Suppressor macrophage treated with lipopolysaccharide for 1 hour (primary cell): ENCODE results near the gene ZNF417.
"Not testable (repeated sequence)": the region's sequence is repeated elsewhere in the genome, so short reads cannot be mapped to it uniquely, and the experiment has no call there.

Experiments
- DNase-seq, 3 donors: peaks; one replicate each; pipeline ENCODE4 v3.0.0-alpha.2; 2020 to 2022

Gene ZNF417

DNA sequence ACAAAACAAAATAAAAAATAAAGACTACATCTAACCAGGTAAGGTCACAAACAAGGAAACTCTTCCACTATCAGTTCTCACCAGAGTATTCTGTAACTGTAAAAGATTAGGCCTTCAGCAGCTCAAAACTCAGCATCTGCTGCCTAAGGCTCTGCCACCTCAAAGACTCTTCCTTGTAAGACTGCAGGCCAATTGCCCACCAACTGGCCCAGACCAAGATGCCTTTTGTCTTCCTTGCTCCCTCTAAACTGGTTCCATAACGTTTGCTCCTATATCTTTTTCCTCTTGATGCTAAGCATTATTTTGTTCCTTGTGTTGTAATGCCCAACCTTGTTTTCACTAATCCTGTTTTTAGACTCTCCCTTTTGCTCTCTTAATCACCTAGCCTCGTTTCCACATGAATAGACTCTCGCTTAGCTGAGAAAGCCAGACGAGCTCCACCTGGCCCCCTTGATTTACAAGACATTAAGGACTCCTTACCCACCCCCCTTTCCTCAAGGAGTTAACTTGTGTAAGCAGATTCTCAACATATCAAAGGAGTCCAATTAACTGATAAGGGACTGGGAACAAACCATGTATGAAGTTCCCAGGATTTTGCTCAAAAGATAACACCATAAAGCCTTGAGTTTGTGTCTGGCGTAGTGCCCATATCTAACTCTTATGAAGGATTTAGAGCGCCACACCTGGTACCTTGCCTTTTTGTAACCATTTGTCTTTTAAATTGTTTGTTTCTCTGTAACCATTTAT, 29.0 kb downstream of the ZNF417 start:
- no peak for DNase-seq

DNA sequence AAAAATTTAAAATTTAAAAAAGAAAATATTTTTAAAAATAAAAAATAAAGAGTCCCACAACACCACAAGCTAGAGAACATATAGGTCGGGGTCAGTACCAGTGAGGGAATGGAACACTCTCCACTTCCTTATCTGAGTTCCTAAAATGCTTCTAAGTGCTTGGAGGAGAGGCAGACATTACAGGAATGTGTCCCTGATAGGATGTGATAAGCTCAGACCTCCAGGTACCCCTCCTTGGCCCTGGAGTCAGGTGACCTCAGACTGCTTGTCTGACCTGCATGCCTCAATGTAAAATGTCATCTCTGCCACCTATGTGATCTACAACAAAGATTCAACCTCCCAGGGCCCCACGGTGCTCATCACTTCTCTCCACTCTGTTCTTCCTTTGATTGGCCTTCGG, 30.3 kb downstream of the ZNF417 start:
- no peak for DNase-seq

DNA sequence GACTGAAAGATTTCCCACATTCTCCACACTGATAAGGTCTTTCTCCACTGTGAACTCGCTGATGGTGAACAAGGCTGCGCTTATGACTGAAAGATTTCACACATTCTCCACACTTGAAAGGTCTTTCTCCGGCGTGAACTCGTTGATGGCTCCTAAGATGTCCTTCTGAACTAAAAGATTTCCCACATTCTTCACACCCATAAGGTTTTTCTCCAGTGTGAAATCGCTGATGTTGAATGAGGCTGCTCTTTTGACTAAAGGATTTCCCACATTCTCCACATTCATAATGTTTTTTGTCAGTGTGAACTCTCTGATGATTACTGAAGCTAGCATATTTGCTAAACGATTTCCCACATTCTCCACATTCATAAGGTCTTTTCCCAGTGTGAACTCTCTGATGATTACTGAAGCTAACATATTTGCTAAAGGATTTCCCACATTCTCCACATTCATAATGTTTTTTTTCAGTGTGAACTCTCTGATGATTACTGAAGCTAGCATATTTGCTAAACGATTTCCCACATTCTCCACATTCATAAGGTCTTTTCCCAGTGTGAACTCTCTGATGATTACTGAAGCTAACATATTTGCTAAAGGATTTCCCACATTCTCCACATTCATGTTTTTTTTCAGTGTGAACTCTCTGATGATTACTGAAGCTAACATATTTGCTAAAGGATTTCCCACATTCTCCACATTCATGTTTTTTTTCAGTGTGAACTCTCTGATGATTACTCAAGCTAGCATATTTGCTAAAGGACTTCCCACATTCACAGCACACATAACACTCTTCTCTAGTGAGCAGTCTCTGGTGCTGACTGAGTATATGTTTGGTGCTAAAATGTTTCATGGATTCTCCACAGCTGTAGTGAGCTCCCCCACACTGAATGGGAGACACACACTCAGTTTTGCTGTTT, 42.3 kb downstream of the ZNF417 start:
- not testable (repeated sequence) for DNase-seq

DNA sequence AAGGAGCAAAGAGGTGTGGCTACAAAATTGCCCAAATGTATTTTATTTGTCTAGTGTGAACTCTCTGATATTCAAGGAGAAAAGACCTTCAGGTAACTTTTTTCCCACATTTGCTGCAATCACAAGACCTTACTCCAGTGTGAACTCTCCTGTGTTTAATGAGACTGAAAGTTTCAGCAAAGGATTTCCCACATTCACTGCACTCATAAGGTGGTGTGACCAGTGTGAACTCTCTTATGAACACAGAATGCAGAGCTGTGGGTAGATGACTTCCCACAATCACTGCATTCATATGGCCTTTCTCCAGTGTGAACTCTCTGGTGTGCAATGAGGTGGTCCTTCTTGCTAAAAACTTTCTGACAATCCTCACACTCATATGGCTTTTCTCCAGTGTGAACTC, 43.9 kb downstream of the ZNF417 start:
- DNase-seq = no peak

DNA sequence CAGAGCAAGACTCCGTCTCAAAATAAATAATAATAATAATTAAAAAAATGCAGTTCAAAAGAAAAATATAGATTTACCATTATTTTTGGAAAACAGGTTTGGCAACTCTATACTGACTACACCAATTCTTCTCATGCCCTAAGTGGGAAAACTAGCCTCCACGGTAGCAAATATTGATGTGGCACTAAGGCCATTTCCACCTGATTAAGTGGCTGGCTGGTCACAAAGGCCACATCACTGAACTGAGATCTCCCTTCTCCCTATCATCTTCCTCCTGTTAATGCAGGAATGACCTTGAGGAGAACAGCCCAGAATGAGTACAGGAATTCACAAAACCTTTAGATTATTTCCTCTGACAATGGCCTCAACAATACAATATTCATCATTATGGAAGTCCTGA, 46.2 kb downstream of the ZNF417 start:
- DNase-seq = no peak

DNA sequence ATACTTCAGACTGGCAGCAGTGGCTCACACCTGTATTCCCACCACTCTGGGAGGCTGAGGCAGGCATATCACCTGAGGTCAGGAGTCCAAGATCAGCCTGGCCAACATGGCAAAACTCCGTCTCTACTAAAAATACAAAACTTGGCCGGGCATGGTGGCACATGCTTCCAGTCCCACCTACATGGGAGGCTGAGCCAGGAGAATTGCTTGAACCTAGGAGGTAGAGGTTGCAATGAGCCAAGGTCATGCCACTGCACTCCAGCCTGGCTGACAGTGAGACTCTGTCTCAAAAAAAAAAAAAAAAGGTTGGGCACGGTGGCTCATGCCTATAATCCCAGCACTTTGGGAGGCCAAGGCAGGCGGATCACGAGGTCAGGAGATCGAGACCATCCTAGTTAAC, 46.7 kb downstream of the ZNF417 start:
- DNase-seq = not testable (repeated sequence)

DNA sequence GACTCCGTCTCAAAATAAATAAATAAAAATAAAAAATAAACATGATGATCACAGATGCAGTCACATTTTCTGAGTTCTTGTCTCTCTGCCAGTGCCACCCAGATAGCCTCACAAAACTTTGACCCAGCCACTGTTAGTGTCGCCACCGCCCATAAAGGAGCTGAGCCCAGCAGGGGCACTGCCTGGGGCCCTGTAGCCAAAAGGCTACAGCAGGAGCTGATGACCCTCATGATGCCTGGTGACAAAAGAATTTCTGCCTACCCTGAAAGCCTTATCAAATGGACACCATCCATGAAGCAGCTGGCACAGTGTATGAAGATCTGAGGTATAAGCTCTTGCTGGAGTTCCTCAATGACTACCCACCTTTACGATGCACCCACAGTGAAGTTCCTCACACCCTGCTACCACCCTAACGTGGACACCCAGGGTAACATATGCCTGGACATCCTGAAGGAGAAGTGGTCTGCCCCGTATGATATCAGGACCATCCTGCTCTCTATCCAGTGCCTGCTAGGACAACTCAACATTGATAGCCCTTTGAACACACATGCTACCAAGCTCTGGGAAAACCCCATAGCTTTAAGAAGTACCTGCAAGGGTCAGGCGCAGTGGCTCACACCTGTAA, 48.4 kb downstream of the ZNF417 start:
- no peak for DNase-seq
